Measurements from ENCODE around the gene CAPN13.

The CAPN13 gene

DNA sequence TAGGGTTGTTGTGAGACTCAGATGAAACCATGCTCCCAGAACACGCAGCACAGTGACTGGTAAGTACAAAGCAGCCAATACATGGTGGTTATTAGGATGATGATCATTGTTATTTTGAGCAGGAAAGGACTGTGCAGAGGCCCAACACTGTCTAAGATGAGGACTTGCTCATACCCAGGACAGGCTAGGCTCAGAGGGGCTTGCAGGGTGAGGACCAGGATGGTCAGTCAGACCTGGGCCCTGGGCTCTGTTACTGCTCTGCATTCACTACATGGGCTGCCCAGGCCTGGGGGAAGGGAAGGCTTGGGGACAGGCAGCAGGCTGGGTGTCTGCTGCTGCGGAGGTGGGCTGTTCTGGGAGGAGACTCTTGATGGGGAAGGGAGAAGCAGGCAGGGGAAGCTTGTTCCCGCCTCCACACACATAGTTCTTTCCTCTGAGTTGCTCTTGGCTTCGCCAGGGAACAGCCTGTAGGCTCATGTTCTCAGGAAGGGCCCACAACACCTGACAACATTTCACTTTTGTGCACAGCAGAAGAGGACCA is 17.5 kb downstream of the CAPN13 start:
- DNase-seq = no peak

DNA sequence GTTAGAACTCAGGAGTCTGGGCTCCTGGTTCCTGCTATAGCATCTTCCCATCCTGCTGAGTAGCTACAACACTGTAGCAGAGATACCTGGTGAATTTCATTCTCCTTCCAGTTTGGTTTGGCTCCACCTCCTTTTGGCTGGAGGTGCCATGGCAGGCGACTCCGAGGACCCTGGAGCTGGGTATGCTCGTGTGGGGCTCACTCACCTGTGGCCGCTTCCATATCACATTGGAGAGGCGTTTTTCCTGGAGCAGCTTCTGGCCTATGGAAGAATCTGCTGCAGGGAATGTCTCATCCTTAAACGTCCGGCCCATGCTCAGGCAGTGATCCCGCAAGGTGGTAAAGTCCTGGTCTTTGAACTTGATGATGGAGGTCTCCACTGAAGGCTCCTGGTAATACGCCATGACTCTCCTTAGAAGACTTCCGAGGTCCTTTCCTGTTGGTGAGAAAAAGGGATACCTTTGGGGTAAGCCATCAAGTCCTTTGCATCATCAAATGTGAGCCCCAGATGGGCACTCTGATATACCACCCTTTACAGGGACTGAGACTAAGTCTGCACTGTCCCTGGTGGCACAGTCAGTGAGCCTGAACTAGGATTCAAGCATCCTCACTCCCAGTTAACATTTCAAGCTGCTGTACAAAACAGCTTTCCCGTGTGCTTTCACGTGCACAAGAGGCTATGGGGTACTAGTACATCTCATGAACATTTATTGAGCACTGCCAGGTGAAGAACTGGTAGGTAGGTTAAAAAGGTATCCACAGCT is 20.1 kb downstream of the CAPN13 start:
- no peak for DNase-seq

DNA sequence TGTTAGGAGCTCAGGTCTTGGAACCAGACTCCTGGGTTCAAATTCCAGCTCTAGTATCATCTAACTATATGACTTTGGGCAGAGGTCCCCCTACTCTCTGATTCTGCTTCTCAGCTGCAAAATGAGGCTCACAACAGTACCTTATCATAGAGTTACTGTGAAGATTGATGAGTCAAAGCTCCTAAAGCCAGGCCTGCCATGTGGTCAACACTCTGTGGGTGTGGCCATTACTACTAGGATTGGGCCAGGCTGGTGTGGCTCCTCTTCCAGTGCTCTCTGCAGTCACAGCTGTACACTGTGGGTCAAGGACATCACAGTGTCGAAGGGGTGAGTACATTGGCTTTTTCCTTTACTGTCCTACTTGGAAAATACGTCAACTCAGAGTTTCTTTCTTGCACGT is 22.6 kb downstream of the CAPN13 start:
- DNase-seq = no peak

DNA sequence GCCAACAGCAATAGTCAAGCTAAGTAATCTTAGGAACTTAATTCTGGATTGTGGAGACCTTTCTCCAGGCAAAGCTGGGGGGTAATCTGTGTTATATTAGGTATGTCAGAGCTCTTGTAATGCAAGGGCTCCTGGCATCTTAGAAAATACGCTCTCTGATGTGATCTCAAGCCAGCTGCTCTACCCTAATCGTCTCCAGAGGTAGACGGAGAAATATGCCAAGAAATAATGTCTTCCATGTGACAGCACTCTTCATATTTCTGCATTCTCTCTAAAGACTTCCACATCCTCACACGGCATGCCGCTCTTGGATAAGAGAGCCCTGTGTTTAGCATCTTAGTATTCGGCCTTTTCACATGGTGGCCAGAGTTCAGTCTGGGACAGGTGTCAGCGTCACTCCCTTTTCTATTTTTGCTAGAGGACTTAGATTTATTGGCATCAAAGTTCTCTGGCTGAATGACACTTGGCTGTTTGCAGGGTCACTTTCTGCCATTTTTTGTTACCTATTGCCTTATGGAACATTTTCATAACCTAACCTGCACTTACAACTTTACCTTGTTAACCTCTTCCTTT is 25.2 kb downstream of the CAPN13 start:
- DNase-seq = no peak

DNA sequence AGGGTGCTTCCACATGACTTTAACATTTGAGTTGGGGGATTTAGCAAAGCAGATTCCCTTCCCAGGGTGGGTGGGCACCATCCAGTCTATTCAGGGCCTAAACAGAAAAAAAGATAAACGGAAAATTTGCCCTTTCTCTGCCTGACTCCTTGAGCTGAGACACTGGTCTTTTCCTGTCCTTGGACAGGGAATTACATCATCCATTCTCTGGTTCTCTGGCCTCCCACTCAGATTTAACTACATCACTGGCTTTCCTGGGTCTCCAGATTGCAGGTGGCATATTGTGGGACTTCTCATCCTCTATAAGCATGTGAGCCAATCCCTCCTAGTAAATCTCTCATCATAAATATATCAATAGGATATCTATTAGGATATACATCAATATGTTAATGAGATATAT is 25.8 kb downstream of the CAPN13 start:
- DNase-seq = no peak

DNA sequence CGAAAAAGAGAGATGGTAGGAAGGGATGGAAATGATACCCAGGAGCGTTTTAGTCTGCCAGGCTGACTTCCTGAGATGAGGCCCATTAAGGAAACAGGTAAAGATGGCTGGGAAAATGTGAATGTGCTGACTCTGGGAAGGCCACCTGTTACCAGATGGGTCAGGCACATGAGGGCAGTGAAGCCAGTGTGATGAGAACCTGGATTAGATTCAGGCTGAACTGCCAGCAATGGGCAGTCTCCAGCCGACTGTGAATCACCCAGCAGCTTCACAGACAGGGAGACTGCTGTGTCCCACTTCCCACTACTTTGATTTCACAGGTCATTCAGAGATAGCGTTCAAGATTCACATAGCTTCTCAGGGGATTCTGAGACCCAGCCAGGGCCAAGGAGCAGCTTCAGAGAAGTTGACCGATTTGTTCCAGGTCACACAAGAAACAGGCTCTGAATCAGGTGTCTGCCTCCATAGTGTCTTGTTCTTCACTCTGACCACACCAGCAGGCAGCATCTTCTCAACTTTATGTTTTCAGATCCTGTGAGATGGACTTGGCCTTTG is 26.4 kb downstream of the CAPN13 start:
- DNase-seq = no peak

DNA sequence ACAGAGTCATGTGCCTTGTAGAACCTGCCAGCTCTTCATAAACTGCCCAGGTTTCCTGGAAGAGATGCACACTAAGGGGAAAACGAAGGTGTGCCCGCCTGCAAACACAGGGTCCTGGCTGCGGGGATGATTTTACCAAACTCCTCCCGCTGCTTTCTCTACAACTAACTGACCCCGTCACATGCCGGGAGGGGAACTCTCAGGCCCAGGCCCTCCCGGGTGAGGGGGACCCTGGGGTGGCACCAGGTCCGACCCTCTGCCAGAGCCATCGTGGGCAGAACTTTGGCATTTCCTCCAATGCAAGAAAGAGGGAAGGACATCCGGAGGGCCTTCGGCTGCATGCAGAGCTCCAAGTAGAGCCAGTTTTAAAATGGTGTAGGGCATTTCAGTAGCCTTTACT is 28.6 kb downstream of the CAPN13 start:
- DNase-seq = no peak

DNA sequence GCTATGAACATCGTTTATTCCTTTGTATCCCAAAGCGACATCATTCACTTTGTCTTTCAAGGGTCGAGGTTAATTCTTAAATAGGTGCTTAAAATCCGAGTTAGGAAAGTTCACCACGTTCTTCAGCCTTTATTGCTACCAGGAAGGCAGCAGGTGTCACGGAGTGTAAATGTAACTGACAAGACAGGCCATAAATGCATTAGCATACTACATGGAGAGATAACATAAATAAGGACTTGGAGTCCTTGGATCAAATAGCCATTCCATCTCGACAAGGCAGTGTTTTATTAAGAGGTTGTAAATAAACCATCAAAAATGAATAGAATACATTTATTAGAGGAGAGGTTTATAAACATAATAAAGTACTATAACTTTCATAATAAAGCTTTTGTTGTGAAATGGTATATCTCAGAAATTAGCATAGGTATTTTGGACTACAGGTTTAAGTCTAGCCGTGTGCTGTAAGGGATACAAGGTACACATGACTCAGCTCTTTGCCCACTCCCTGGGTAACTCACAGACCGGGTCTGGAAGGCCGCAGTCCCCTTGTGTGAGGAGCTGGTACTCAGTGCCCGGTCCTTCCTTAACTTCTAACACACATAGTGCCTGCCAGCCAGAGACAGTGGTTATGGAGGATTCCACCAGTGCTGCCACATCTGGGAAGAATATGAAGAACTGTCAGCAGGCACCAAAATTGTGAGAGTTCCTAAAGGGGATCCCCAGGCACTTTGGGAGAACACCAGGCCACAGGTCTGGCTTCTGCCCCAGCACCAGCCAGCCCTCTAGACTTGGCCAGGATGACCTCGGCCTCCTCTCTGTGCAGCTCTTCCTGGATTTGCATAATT is 29.4 kb downstream of the CAPN13 start:
- DNase-seq = no peak

DNA sequence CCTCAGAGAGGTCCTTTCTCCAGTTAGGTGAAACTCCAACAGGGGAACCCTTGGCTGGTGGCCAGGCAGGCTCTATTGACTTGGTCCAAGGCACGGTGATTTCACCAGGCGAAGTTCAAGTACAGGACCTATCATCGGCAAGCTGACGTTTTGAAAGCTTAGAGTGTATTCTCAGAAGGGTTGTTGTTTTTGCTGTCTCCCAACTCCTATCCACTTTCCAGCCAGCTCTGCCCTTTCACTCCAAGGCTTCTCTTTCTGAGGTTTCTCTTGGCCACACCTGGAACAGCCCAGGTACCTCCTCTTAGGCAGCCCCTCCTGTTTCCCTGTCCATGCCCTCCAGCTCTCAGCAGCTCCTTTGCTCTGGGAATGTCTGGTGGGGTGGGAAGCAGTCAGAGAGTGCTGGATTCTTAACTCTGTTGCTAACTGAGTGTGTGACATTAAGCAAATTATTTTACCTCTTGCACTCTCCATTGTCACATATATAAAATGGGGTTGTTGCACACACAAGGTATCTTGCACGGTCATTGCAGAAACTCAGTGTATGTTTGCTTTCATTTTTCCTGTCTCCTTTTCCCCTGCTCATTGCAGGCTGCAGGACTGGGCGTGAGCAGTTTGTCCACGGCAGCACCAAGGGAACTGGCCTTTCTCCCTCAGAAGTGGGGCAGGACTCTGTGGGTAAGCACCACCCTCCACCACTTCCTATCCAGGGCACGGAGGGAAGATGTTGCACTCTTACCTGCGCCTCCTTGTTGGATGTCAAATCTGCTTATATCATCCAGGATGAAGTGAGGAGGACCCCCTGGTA is 30.2 kb downstream of the CAPN13 start:
- no peak for DNase-seq

DNA sequence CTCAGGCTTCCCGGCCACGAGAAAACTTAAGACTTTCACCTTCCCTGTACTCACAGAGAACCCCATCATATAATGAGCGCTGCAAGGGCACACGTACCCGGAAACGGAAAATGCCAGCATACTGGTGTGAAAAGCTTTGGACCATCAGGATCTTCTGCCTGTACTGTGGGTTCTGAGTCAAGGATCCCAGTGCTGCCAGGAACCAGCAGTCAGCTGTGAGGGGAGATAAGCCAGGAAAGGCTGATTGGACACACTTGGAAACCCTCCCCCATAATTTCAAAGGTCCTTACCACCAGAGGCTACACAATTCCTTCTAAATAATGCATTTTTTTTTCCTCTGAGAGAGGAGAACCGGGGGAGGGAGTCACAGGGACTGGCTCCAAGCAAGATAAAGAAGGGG is 31.4 kb downstream of the CAPN13 start:
- DNase-seq = no peak

DNA sequence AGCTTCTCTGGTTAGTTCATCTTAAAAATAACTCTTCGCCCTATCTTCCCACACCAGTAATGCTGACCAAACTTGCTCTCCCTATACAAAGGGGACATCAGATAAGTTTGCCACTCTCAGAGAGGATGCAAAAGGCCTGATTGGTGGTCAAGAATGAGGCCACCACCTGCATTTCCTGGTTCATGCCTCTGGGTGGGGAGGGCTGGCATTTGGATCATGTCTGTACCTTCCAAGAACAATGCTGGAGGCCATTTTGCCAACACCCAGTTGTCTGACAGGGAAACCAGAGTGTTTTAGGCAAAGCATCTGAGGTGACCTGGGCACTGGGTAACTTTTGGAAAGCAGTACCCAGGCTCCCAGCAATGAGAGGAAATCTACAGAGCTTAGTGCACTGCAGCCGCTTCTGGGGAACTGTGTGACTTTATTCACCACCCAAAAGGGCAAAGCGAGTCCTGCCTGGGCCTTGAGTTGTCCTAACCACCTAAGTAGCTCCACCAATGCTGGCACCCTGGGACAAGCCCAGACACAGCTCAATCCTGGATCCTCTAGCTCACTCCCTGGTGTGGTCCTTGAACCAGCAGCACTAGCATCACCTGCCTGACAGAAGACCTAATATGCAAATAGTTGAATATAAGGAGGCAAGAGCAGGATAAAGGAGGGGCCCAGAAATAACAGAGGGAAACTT is 35.1 kb downstream of the CAPN13 start:
- no peak for DNase-seq

DNA sequence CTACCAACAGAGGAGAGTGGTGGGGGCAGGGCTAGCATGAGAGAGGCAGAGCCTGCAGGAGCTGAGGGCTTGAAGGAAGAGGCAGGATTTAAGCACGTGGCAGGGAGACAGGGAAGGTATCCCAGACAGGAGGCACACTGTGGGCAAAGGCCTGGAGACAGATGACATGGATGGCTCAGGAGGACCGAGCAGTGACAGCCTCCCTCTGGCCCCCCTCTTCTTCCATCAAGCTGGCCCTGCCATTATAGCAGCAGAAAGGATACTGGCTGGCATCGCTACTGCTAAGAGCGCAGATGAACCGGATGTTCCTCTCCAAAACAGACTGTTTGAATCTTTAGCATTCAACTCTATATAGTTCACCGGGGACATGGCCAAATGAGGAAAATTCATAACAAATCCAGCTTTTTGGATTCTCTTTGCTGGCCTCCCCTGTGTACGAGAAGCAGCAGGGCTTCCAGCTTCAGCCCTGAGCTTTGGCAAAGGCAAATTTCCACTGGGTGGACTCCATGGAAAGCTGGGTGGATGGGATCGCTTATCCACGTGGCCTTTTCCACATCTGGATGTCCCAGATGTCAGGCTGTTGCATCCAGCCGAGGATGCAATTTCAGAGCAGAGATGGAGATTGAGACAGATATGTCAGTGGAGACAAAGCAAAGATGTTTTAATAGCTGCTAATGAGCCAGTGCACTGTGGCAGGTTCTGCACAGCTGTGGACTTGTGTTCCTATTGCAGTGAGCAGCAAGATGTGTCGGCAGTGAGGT is 36.2 kb downstream of the CAPN13 start:
- no peak for DNase-seq

DNA sequence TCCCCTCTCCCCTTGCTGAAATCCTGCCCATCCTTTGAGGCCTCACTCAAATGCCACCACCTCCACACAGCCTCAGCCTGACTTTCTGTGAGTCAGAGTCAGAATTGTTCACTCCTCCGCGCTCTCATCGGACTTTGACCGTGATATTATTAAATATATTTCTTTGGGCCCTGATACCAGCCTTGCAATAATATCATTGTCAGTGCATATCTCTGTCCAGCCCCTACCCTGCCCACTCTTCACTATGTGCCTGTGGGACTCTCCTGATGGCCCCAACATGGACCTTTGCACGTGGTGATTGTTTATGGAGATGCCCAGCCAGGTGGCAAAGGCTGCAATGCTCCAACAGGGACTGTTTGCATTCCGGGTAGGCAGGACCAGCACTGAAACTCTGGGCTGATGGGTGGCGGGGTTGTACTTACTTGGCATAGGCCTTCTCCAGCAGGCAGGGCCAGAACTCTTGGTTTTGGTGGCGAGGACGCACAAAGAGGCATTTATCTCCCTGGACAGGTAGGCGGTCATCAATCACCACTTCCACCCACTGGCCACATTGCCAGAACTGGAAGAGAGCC is 37.3 kb downstream of the CAPN13 start:
- no peak for DNase-seq

DNA sequence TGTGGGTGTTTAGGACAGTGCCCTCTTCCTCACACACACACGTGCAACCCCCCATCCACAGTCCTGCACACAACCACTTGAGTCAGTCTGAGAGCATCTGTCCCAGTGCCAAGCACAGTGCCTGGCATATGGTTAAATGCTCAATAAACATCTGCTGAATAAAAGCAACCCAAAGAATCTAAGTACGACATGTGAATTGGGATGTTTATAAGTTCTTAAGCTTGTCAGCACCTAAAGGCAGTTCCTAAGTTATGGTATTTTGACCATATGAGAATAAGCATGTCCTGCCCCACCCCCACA is 37.8 kb downstream of the CAPN13 start:
- no peak for DNase-seq

DNA sequence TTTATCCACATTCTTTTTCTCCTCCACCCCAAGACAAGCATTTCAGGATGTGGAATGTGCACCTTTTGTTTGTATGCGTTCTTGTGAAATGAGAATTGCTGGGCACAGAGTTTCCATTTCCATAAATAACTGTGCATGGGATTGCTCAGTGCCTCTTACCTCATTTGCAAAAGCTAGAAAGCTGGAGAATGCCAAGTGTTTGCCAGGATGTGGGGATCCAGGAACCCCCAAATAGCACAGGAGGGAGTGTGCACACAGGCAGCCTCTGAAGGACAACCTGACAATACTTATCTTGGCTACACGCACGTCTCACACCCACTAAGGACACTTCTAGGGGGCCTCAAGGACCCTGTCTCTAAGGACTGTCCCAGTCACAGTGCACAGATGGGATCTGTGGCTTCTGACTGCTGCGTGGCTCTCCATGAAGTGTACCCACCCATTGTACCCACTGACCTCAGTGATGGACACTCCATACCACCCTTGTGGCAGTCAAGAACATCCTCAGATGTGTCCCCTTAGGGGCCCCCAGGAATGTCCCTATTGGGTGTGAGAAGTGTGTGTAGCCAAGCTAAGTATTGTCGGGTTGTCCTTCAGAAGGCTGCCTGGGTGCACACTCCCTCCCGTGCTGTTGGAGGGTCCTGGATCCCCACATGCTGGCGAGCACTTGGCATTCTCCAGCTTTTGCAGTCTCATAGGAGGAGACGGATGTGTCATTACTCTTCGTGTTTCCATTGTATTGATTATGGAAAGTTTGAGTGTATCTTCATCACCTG is 38.4 kb downstream of the CAPN13 start:
- DNase-seq = no peak

DNA sequence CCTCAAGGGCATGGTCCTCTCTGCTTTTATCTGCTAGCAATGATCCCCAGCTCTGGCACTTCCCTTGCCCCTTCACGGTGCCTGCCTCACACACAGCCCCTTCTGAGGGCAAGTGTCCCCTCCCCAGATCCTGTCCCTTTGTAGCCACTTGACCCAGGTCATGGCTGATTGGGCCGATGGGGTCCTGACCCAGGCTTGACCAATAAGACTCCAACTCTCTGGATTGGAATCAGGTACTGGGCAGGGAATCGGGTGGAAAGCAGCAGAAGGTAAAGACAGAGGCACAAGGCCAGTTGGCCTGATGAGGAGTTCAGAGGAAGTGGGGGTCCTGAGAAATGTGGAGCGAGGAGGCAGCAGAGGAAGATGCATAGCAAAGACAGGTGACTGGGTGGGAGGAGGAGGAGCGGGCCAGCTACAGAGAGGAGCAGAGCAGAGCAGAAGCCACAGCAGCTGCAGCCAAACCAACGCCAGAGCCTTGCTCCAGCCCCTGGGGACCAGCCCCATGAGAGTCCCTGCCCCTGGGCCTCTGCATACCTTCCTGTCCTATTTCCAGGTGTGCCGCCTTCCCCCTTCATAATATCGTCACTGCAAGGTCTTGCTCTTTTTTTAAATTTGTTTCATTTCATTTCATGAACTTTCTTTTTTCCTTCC is 39.1 kb downstream of the CAPN13 start:
- DNase-seq = no peak

DNA sequence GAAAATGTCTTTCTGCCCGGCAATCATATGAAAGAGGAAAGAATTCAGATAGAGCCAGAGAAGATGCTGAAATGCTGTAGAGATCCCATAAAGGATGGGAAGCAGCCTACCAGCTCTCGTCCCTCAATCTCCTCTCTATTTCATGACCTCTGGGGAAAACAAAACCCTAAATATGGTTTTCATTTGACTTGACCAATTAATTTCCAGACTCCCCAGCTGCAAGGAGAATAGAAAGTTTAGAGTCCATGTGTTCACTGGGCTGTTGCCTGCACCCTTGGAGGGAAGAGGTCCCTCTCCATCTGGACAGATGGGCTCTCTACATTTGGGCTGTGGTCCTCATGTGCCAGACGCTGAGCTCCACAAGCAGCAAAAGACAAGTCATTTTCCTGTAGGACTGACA is 40.6 kb downstream of the CAPN13 start:
- DNase-seq = no peak

DNA sequence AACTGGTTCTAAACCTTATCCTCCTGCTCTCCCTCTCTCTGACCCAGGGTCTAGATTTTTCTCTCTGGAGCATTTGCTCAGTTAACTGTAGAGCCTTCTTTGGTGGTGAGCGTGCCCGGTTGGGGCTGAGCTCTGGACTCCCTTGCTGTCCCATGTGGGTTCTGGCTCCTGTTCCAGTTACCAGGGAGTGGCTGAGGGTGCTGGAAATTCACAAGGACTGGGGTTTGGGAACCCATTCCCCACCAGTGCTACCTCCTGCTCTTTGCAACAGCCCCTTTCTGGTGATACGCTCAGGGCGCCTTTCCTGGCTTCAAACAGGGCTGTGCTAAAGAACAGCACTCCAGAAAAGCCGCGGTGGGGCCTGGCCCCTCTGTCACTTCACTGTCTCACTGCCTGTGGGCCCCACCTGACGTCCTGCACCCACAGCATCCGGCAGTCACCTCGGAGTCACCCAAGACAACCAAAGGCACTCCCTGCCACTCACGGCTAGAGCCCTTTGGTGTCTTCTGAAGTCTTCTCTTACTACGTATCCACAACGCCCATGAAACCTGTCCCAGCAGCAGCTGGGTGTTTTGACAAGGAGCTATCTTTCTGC is 41.3 kb downstream of the CAPN13 start:
- DNase-seq = no peak

All from hypothalamus (tissue), 51 donors.